LNCAP (cell line): ENCODE data around the gene PLA2G2D.

Experiments used
- TF ChIP-seq, protein P1 (sequence below): fragments of 450-650 bp; IDR thresholded peaks from 2 replicates; pipeline ENCODE4 v1.5.1; 2017; ENCODE audit warnings: mild to moderate bottlenecking

The PLA2G2D gene

DNA sequence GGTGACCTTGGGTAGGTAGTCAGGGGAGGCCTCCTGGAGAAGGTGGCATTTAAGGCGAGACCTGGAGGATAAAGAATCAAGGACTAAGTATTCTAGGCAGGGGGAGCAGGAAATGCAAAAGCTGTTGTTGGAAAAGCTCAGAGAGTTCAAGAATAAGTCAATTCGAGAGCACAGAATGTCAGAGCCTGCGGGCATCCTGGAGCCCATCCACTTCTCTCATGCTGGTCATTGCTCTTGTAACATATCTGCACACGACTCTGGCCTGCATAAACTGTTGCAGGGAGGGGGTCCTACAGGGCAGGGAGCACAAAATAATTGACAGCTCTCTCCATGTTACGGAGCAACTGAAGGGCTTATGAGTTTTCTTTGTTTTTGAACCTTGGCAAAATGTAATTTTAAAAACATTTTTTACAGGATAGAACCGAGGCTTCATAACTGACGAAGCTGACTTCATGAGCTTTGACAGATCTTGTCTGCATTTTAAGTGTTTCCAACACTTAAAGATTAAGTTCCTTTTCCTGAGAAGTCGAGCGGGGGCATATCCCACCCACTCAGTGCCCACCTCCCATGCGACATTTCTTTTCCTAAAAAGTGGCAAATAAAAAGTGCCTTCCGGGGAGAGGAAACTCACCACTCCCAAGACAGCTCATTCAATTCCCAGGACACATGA is 45.1 kb downstream of the PLA2G2D start:
- TF ChIP-seq, protein P1, sequence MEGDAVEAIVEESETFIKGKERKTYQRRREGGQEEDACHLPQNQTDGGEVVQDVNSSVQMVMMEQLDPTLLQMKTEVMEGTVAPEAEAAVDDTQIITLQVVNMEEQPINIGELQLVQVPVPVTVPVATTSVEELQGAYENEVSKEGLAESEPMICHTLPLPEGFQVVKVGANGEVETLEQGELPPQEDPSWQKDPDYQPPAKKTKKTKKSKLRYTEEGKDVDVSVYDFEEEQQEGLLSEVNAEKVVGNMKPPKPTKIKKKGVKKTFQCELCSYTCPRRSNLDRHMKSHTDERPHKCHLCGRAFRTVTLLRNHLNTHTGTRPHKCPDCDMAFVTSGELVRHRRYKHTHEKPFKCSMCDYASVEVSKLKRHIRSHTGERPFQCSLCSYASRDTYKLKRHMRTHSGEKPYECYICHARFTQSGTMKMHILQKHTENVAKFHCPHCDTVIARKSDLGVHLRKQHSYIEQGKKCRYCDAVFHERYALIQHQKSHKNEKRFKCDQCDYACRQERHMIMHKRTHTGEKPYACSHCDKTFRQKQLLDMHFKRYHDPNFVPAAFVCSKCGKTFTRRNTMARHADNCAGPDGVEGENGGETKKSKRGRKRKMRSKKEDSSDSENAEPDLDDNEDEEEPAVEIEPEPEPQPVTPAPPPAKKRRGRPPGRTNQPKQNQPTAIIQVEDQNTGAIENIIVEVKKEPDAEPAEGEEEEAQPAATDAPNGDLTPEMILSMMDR = no peak

DNA sequence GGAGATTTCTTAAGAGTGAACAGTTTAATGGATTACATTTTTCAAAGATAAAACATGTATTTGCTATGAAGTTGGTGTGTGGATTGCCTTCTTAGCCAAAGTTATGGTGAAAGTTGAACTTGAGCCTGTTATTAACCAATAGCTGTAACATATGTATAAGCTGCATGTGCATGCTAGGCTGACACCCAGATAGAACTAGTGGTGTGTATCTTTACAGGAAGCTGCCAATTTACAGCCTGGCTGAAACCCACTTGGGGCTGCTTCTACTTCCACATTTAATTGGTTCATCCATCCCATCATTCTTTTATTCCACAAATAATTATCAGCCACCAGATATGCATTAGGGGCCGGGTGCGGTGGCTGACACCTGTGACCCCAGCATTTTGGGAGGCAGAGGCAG is 46.1 kb downstream of the PLA2G2D start:
- TF ChIP-seq, protein P1 = no peak

- TF ChIP-seq, protein P1 = no peak
These were observed 46.6 kb downstream of the PLA2G2D start for GRCh38 chr1:20072771-20073170.

- TF ChIP-seq, protein P1 = no peak
These were observed 47.9 kb downstream of the PLA2G2D start for GRCh38 chr1:20071416-20071815.

DNA sequence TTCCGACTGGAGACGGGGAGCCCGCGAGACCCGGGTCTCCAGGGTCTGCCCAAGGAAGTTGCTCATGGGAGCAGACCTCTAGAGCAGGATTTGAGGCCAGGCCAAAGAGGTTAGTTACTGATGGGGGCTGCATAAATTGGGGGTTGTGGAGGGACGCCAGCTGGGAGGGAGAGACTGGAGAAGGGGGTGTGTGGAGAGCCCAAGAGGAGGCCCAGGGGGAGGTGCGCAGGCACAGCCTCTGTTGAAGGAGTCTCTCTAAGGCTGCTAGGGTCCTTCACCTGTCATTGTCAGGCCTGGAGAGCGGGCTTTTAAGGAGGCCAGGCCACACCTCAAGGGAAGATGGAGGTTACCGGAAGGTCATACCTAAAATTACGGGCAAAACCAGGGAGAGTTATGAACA is 49.0 kb downstream of the PLA2G2D start:
- TF ChIP-seq, protein P1 = no peak

- TF ChIP-seq, protein P1 = no peak
These were observed 49.5 kb downstream of the PLA2G2D start, which contains the start of gene PLA2G5 for GRCh38 chr1:20069874-20070273. Gene PLA2G5 (plus strand): TSS chr1:20070194. CDS start chr1:20084831, 14,637 bp downstream.

GRCh38 chr1:20068722-20069121 is 50.6 kb downstream of the PLA2G2D start:
- TF ChIP-seq, protein P1 = no peak

DNA sequence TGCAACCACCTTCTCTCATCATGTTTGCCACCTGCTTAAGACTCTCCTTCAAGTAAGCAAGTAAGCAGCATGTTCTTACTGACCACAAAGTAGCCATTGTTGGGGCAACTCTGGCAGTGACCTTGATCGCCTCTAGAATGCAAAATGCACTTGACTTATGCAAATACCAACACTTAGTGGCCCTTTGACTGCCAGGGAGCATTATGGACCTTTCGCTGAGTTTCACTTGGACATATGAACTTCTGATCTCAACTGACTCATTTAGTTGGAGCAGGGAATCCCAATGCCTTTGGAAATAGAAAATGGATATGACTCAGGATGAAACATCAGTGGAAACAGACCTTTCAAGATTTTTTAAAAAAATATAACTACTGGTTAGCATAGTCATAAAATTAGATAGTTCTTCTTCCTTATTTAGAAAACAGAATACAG is 55.5 kb downstream of the PLA2G2D start:
- TF ChIP-seq, protein P1 = no peak
